Ishikawa (cell line): Measurements from ENCODE around the gene HOXC10.

Experiments
- CEBPB ChIP-seq: IDR thresholded peaks from 2 replicates; pipeline ENCODE4 v1.6.1; 2012
- EGR1 ChIP-seq: IDR thresholded peaks from 2 replicates; pipeline ENCODE4 v1.6.1; 2012
- EP300 ChIP-seq: IDR thresholded peaks from 2 replicates; pipeline ENCODE4 v1.6.1; 2012; ENCODE audit warnings: borderline replicate concordance
- FOXM1 ChIP-seq: IDR thresholded peaks from 2 replicates; pipeline ENCODE4 v1.6.1; 2012; ENCODE audit warnings: low read depth, borderline replicate concordance
- TAF1 ChIP-seq: IDR thresholded peaks from 2 replicates; pipeline ENCODE4 v1.6.1; 2012; ENCODE audit warnings: low read depth, mild to moderate bottlenecking
- TCF12 ChIP-seq: IDR thresholded peaks from 2 replicates; pipeline ENCODE4 v1.6.1; 2012; ENCODE audit warnings: low read depth
- YY1 ChIP-seq: IDR thresholded peaks from 2 replicates; pipeline ENCODE4 v1.6.1; 2012; ENCODE audit warnings: low read depth
- TF ChIP-seq, protein P1 (sequence below): IDR thresholded peaks from 2 replicates; pipeline ENCODE4 v1.6.1; 2012; ENCODE audit warnings: low read depth, mild to moderate bottlenecking
- TF ChIP-seq, protein P2 (sequence below): IDR thresholded peaks from 2 replicates; pipeline ENCODE4 v1.6.1; 2012

- TF ChIP-seq TCF12 (no peak), CEBPB (no peak), YY1 (no peak), TAF1 (no peak), EP300 (no peak), EGR1 (no peak), FOXM1 (no peak)
- TF ChIP-seq, protein P1, sequence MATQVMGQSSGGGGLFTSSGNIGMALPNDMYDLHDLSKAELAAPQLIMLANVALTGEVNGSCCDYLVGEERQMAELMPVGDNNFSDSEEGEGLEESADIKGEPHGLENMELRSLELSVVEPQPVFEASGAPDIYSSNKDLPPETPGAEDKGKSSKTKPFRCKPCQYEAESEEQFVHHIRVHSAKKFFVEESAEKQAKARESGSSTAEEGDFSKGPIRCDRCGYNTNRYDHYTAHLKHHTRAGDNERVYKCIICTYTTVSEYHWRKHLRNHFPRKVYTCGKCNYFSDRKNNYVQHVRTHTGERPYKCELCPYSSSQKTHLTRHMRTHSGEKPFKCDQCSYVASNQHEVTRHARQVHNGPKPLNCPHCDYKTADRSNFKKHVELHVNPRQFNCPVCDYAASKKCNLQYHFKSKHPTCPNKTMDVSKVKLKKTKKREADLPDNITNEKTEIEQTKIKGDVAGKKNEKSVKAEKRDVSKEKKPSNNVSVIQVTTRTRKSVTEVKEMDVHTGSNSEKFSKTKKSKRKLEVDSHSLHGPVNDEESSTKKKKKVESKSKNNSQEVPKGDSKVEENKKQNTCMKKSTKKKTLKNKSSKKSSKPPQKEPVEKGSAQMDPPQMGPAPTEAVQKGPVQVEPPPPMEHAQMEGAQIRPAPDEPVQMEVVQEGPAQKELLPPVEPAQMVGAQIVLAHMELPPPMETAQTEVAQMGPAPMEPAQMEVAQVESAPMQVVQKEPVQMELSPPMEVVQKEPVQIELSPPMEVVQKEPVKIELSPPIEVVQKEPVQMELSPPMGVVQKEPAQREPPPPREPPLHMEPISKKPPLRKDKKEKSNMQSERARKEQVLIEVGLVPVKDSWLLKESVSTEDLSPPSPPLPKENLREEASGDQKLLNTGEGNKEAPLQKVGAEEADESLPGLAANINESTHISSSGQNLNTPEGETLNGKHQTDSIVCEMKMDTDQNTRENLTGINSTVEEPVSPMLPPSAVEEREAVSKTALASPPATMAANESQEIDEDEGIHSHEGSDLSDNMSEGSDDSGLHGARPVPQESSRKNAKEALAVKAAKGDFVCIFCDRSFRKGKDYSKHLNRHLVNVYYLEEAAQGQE, result no peak
- TF ChIP-seq, protein P2, sequence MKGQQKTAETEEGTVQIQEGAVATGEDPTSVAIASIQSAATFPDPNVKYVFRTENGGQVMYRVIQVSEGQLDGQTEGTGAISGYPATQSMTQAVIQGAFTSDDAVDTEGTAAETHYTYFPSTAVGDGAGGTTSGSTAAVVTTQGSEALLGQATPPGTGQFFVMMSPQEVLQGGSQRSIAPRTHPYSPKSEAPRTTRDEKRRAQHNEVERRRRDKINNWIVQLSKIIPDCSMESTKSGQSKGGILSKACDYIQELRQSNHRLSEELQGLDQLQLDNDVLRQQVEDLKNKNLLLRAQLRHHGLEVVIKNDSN, result no peak
These were observed 15.2 kb upstream of the HOXC10 start for GRCh38 chr12:53969588-53970259.
